Occipital lobe (tissue), 2 donors: Measurements from ENCODE around the gene FOXA1. TPM values are rescaled to one million over a fixed set of nuclear protein-coding genes. Genes with fewer than 3 reads are reported as not detected.

Source experiments
- DNase-seq: peaks from one replicate; lab custom pipeline; 2025; lab: John Stamatoyannopoulos, UW
- total RNA-seq: library from RNA; depleted of rRNA; stranded (reverse); fragments of >200 nt; gene quantifications from one replicate; pipeline ENCODE4 v1.2.3, GENCODE V29; 2014

Gene FOXA1
- total RNA-seq, 1 donor from 2014 or later, result not detected

GRCh38 chr14:37589715-37590427, 5.2 kb downstream of the FOXA1 start:
- no peak for DNase-seq

- no peak for DNase-seq
Measured at GRCh38 chr14:37588956-37589714, 5.9 kb downstream of the FOXA1 start.

DNA sequence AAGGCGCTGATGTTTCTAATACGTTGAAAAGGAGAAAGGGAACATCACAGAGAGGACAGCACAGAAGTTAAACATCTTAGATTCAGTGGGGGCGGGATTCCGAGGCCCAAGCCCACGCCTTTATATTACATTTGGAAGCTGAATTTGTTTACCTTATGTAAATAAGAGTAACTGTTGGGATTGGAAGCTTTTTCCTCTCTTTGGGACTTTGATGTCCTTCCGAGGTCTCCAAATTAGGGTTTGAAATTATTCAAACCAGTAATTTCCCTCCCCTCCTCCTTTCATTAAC, 6.4 kb downstream of the FOXA1 start:
- no peak for DNase-seq

GRCh38 chr14:37587881-37588666, 7.0 kb downstream of the FOXA1 start:
- DNase-seq, result no peak

DNA sequence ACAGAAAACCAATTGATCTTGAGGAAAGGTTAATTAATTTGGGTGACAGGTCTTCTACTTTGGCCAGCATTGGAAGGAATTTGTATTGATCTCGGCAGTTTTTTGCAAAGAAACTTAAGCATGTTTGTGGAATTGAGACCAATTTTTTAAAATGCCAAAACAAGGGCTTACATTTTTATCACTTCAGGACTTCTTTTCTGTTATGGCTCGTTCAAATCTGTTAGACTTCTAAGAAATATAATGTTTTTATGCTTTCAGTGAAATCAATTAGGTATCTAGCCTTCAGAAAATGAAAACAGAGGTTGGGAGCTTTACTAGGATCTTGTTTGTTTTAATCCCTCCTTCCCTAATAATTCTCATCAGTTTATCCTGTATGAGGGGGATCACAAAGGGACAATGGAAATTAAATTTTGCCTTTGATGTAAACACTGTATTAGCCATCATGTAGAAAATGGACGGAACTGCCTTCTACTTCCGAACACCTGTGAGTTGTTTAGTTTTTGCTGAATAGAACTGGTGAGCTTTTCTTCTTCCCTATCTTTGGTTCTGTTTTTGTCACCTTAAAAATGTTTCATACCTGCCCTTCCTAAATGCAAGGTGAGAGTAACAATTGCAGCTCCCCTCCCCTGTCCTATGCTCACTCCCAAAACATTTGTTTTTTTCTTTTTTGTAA, 7.8 kb downstream of the FOXA1 start:
- no peak for DNase-seq

- DNase-seq, result no peak
Measured at GRCh38 chr14:37586797-37587130, 8.3 kb downstream of the FOXA1 start.

DNA sequence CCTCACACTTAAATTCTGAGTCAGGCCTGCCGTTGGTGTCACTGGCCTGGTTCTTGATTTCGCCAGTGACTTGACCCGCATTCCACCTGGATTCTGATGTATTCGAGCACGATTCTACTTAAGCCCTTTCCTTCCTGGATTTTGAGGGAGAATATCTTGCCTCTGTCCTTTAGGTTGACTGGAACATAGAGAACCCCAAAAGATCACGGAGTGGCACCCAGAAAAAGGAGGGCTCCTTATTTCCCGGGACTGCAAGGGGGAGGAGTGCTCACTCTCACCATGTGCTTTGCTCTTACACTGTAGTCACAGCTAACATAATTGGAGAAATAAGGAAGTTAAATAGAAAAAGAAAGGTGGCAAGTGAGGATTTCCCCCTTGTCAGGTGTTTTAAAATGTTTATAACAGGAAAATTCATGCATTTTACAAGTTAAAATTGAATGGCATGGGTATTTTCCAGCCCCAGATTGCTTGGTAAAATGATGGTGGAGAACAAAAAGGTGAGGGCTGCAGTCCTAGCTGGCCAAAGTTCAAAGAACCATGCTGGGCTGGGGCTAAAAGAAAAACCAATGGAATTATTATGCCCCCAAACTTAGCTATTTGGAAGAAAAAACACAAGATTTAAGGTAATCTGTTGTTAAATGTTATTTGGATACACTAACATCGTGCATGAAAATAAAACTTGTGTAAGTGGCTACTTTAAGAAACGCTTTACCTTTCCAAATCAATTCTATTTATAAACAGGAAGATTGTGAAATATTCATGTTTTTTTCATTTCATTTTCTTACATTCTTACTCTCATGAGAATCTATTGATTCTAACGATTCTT, 8.9 kb downstream of the FOXA1 start:
- no peak for DNase-seq

- no peak for DNase-seq
Measured at GRCh38 chr14:37585101-37585511, 9.9 kb downstream of the FOXA1 start.

- DNase-seq, result no peak
Measured at GRCh38 chr14:37584211-37585100, 10.6 kb downstream of the FOXA1 start.

GRCh38 chr14:37583358-37584210, 11.5 kb downstream of the FOXA1 start:
- DNase-seq, result no peak

- DNase-seq, result no peak
Measured at GRCh38 chr14:37580146-37580545, 14.9 kb downstream of the FOXA1 start.

- no peak for DNase-seq
Measured at GRCh38 chr14:37579274-37579673, 15.8 kb downstream of the FOXA1 start.

- no peak for DNase-seq
Measured at GRCh38 chr14:37573356-37573755, 21.7 kb downstream of the FOXA1 start.

- DNase-seq, result no peak
Measured at GRCh38 chr14:37571391-37571790, 23.7 kb downstream of the FOXA1 start.

DNA sequence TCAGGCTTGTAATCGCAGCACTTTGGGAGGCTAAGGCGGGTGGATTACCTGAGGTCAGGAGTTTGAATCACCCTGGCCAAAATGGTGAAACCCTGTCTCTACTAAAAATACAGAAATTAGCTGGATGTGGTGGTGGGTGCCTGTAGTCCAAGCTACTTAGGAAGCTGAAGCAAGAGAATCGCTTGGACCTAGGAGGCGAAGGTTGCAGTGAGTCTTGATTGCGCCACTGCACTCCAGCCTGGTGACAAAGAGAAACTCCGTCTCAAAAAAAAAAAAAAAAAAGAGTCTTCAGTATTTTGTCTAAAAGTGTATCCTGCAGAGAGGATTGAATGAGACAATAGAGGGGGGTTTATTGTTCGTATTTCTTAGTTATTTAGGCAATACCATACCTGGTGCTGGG, 25.3 kb downstream of the FOXA1 start:
- no peak for DNase-seq

DNA sequence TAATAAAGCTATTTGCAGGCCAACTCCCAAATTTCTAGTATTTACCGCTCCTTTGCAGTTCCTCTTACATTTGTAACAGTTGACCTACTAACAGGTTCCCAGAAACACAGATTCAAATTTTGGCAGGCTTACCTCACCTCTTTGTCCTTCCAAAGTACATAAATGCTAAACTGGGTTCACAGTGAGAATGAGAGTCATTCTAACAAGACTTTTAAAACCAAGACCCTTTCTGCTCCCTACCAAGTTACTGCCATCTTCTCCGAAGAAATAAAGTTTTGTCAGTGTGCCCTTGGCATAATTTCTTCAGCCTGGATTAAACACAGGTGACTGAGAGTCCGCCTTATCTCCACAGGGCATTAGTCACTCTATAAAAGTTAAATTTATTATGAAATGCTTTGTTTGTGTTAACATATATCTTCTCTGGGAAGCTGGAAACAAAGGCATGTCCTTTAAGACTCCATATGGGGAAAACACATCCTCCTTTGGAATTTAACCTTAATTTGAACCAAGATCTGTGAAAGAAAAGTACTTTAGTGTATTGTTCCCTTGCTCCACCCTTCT, 28.2 kb downstream of the FOXA1 start:
- no peak for DNase-seq

DNA sequence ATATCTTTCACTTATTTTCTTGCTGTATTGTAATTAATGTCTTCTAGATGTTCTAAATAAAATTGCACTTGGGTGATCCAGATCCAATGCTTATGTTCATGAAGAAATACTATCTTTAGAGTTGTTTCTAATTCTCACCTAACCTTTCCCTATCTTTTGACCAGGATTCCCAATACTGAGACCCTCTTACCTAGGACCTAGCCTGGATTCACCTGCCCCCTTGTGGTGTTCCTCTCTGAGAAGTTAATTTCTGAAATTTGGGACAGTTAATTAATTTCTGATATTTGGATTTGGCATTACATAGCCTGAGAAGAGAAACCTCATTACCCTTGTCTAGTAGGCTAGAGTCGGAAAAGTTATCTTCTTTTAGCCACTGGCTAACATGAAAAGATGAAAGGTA, 29.5 kb downstream of the FOXA1 start:
- no peak for DNase-seq

- no peak for DNase-seq
Measured at GRCh38 chr14:37563189-37563588, 31.9 kb downstream of the FOXA1 start.

DNA sequence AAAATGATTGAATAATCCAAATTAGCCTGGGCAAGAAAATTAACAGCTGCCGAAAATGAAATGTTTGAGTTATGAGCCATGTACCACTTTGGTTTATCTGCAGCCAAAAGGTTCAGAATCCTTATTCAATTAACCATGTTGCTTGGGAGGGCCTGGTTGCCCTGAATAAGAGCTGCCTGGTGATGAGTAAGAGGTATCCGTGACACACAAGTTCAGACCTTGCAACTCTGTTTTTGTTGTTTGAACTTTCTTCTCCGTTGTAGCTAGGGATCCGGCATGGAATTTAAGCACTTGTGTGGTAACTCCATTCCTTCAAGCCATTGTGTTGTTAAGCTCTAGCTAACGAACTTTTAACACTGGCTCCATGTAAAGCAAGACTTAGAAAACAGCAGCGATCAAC, 35.7 kb downstream of the FOXA1 start:
- DNase-seq, result no peak
